Vagina (tissue), 2 donors: ENCODE data around the gene SRGAP2.
"Not testable (repeated sequence)": the region's sequence is repeated elsewhere in the genome, so short reads cannot be mapped to it uniquely, and the experiment has no call there.

ENCODE experiments used
- POLR2A ChIP-seq, 2 donors: fragments of 450-650 bp; IDR thresholded peaks; one replicate each; pipeline ENCODE4 v1.6.1; 2017; ENCODE audit warnings: antibody characterized with exemption in 2 of 2, mild to moderate bottlenecking in 2 of 2, moderate library complexity in 2 of 2
- POLR2AphosphoS5 ChIP-seq, 2 donors: sonication (generic); formaldehyde crosslinking; IDR thresholded peaks; one replicate each; pipeline ENCODE4 v1.9.0; 2017; ENCODE audit warnings: antibody characterized with exemption in 2 of 2, mild to moderate bottlenecking in 2 of 2, low read depth in 1 of 2; ENCODE audit not compliant: insufficient read depth in 1 of 2
- TF ChIP-seq, protein P1 (sequence below), 3 experiments: fragments of 450-650 bp in 2 of 3; fragments of 200-600 bp in 1 of 3; sonication (generic) in 1 of 3; IDR thresholded peaks; one replicate each; pipeline ENCODE4 v1.5.1; 2017 to 2019; ENCODE audit warnings: antibody characterized with exemption in 3 of 3, mild to moderate bottlenecking in 2 of 3, moderate library complexity in 2 of 3

DNA sequence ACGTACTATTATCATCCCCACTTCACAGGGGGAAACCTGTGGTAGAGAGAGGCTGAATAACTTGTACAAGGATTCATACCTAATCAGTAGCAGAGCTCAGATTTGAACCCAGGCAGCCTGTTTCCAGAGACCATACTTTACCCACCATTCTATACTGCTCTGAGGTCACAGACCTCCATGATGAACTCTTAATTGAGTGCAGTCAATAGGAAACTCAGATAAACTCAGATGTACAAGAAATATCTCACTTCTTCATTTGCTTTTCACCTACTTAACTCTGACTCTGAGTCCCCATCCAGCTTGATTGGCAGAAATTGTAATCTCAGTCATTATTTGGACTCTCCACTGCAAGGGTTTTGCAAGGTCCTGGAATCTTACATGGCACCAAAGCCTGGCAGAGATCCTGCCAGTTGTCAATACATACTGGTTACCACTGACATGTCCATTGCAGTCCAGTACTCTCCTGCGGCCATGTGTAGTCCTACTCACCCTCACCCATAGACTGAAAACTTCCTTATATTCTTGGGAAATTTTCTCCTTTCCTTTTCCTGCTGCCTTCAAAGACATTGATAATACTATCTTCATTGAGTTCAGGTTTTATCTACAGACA, 30.1 kb upstream of the SRGAP2 start:
- TF ChIP-seq, protein P1, sequence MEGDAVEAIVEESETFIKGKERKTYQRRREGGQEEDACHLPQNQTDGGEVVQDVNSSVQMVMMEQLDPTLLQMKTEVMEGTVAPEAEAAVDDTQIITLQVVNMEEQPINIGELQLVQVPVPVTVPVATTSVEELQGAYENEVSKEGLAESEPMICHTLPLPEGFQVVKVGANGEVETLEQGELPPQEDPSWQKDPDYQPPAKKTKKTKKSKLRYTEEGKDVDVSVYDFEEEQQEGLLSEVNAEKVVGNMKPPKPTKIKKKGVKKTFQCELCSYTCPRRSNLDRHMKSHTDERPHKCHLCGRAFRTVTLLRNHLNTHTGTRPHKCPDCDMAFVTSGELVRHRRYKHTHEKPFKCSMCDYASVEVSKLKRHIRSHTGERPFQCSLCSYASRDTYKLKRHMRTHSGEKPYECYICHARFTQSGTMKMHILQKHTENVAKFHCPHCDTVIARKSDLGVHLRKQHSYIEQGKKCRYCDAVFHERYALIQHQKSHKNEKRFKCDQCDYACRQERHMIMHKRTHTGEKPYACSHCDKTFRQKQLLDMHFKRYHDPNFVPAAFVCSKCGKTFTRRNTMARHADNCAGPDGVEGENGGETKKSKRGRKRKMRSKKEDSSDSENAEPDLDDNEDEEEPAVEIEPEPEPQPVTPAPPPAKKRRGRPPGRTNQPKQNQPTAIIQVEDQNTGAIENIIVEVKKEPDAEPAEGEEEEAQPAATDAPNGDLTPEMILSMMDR (IDR thresholded peaks at IDR 0.05) = not testable (repeated sequence)
- TF ChIP-seq POLR2AphosphoS5 (IDR thresholded peaks at IDR 0.05; ENCODE audit: insufficient read depth in 1 of 2, low read depth in 1 of 2); POLR2A (IDR thresholded peaks at IDR 0.05): not testable (repeated sequence)
